IPS-18a (cell line): ENCODE data around the gene EPN2.
"Not testable (repeated sequence)": the region's sequence is repeated elsewhere in the genome, so short reads cannot be mapped to it uniquely, and the experiment has no call there.

Source experiments
- H3K27ac ChIP-seq: one replicate; pipeline ENCODE4 v1.5.1; 2013; ENCODE audit warnings: low read length
- H3K27me3 ChIP-seq: one replicate; pipeline ENCODE4 v1.6.1; 2013; ENCODE audit warnings: mild to moderate bottlenecking, low read length; ENCODE audit not compliant: control insufficient read depth, insufficient read depth
- H3K36me3 ChIP-seq: one replicate; pipeline ENCODE4 v1.6.1; 2013; ENCODE audit warnings: low read depth, low read length; ENCODE audit not compliant: control insufficient read depth
- H3K4me1 ChIP-seq: one replicate; pipeline ENCODE4 v1.6.1; 2013; ENCODE audit warnings: low read depth, low read length; ENCODE audit not compliant: control insufficient read depth
- H3K4me3 ChIP-seq: one replicate; pipeline ENCODE4 v1.5.1; 2013; ENCODE audit warnings: low read length
- H3K9ac ChIP-seq: one replicate; pipeline ENCODE4 v1.6.1; 2013; ENCODE audit warnings: mild to moderate bottlenecking, low read length, moderate library complexity
- H3K9me3 ChIP-seq: one replicate; pipeline ENCODE4 v1.6.1; 2013; ENCODE audit warnings: low read depth, low read length; ENCODE audit not compliant: control insufficient read depth

EPN2 gene

GRCh38 chr17:19346351-19347255 lies 109.4 kb downstream of the EPN2 start:
- H3K9me3 ChIP-seq, result no peaks in the 10 kb centered on the region
- no peak overlapping the region for H3K27ac ChIP-seq
- no peak overlapping the region for H3K9ac ChIP-seq
- H3K4me3 ChIP-seq, result no peak overlapping the region
- no peaks in the 10 kb centered on the region for H3K27me3 ChIP-seq
- H3K4me1 ChIP-seq, result no peaks in the 10 kb centered on the region
- peaks cover 4% of the 10 kb centered on the region for H3K36me3 ChIP-seq

- Histone ChIP-seq H3K36me3 (peaks cover 4% of the 10 kb centered on the region), H3K9ac (no peak overlapping the region), H3K4me1 (no peaks in the 10 kb centered on the region), H3K4me3 (no peak overlapping the region), H3K9me3 (no peaks in the 10 kb centered on the region), H3K27ac (no peak overlapping the region), H3K27me3 (no peaks in the 10 kb centered on the region)
Measured at GRCh38 chr17:19347323-19348080, 110.3 kb downstream of the EPN2 start.

- Histone ChIP-seq H3K9ac (no peak overlapping the region), H3K4me3 (no peak overlapping the region), H3K27ac (no peak overlapping the region)
Measured at GRCh38 chr17:19348081-19348650, 111.0 kb downstream of the EPN2 start.

GRCh38 chr17:19348806-19349205 lies 111.6 kb downstream of the EPN2 start:
- no peak overlapping the region for H3K4me3 ChIP-seq
- H3K9me3 ChIP-seq, result no peaks in the 10 kb centered on the region
- no peaks in the 10 kb centered on the region for H3K4me1 ChIP-seq
- H3K27ac ChIP-seq, result no peak overlapping the region
- H3K36me3 ChIP-seq, result peaks cover 4% of the 10 kb centered on the region
- H3K27me3 ChIP-seq, result no peaks in the 10 kb centered on the region
- no peak overlapping the region for H3K9ac ChIP-seq

More at GRCh38 chr17:19348081-19348650, 111.0 kb downstream of the EPN2 start:
- Histone ChIP-seq H3K36me3 (peaks cover 4% of the 10 kb centered on the region), H3K4me1 (no peaks in the 10 kb centered on the region), H3K9me3 (no peaks in the 10 kb centered on the region), H3K27me3 (no peaks in the 10 kb centered on the region)

GRCh38 chr17:19353401-19353800 lies 116.2 kb downstream of the EPN2 start:
- H3K27ac ChIP-seq, H3K4me1 ChIP-seq: not testable (repeated sequence)

GRCh38 chr17:19354748-19355147 lies 117.6 kb downstream of the EPN2 start:
- Histone ChIP-seq H3K4me3 (no peak overlapping the region), H3K27ac (no peak overlapping the region), H3K27me3 (no peaks in the 10 kb centered on the region), H3K9me3 (no peaks in the 10 kb centered on the region), H3K9ac (no peak overlapping the region), H3K4me1 (no peaks in the 10 kb centered on the region), H3K36me3 (peaks cover 4% of the 10 kb centered on the region)

More at GRCh38 chr17:19353401-19353800, 116.2 kb downstream of the EPN2 start:
- not testable (repeated sequence) for H3K9me3 ChIP-seq, H3K36me3 ChIP-seq, H3K9ac ChIP-seq, H3K4me3 ChIP-seq, H3K27me3 ChIP-seq

- H3K27ac ChIP-seq, result no peak overlapping the region
- H3K9me3 ChIP-seq, result no peaks in the 10 kb centered on the region
- H3K36me3 ChIP-seq, result peaks cover 4% of the 10 kb centered on the region
- H3K27me3 ChIP-seq, result no peaks in the 10 kb centered on the region
- H3K4me3 ChIP-seq, result no peak overlapping the region
- no peak overlapping the region for H3K9ac ChIP-seq
- no peaks in the 10 kb centered on the region for H3K4me1 ChIP-seq
Measured at GRCh38 chr17:19357351-19357750, 120.2 kb downstream of the EPN2 start.

- H3K9me3 ChIP-seq, result no peaks in the 10 kb centered on the region
- peaks cover 4% of the 10 kb centered on the region for H3K36me3 ChIP-seq
- H3K27ac ChIP-seq, result no peak overlapping the region
- H3K27me3 ChIP-seq, result no peaks in the 10 kb centered on the region
- H3K9ac ChIP-seq, result no peak overlapping the region
- no peaks in the 10 kb centered on the region for H3K4me1 ChIP-seq
- no peak overlapping the region for H3K4me3 ChIP-seq
Measured at GRCh38 chr17:19357761-19358160, 120.6 kb downstream of the EPN2 start.

- Histone ChIP-seq H3K9ac (no peak overlapping the region), H3K4me3 (no peak overlapping the region), H3K36me3 (peaks cover 4% of the 10 kb centered on the region), H3K27ac (no peak overlapping the region), H3K4me1 (peaks cover 4% of the 10 kb centered on the region), H3K27me3 (no peaks in the 10 kb centered on the region), H3K9me3 (no peaks in the 10 kb centered on the region)
Measured at GRCh38 chr17:19359151-19359550, 122.0 kb downstream of the EPN2 start.

- no peak overlapping the region for H3K9ac ChIP-seq
- peaks cover 4% of the 10 kb centered on the region for H3K4me1 ChIP-seq
- H3K36me3 ChIP-seq, result peaks cover 4% of the 10 kb centered on the region
- no peak overlapping the region for H3K27ac ChIP-seq
- H3K4me3 ChIP-seq, result no peak overlapping the region
- no peaks in the 10 kb centered on the region for H3K9me3 ChIP-seq
- H3K27me3 ChIP-seq, result no peaks in the 10 kb centered on the region
Measured at GRCh38 chr17:19359856-19360255, 122.7 kb downstream of the EPN2 start.

GRCh38 chr17:19360772-19361171 lies 123.6 kb downstream of the EPN2 start:
- Histone ChIP-seq H3K36me3 (peaks cover 4% of the 10 kb centered on the region), H3K27me3 (no peaks in the 10 kb centered on the region), H3K9ac (no peak overlapping the region), H3K4me3 (no peak overlapping the region), H3K27ac (no peak overlapping the region), H3K4me1 (peaks cover 4% of the 10 kb centered on the region), H3K9me3 (no peaks in the 10 kb centered on the region)
